GM21825 (cell line): ENCODE results near the gene CFD.
"Not testable (repeated sequence)": the region's sequence is repeated elsewhere in the genome, so short reads cannot be mapped to it uniquely, and the experiment has no call there.

Source experiments
- ATAC-seq: cut with Tn5 transposase; IDR thresholded peaks from one replicate; pipeline ENCODE4 v1.9.1; 2021; ENCODE audit warnings: mild to moderate bottlenecking, moderate library complexity; ENCODE audit not compliant: unreplicated experiment

Gene CFD

DNA sequence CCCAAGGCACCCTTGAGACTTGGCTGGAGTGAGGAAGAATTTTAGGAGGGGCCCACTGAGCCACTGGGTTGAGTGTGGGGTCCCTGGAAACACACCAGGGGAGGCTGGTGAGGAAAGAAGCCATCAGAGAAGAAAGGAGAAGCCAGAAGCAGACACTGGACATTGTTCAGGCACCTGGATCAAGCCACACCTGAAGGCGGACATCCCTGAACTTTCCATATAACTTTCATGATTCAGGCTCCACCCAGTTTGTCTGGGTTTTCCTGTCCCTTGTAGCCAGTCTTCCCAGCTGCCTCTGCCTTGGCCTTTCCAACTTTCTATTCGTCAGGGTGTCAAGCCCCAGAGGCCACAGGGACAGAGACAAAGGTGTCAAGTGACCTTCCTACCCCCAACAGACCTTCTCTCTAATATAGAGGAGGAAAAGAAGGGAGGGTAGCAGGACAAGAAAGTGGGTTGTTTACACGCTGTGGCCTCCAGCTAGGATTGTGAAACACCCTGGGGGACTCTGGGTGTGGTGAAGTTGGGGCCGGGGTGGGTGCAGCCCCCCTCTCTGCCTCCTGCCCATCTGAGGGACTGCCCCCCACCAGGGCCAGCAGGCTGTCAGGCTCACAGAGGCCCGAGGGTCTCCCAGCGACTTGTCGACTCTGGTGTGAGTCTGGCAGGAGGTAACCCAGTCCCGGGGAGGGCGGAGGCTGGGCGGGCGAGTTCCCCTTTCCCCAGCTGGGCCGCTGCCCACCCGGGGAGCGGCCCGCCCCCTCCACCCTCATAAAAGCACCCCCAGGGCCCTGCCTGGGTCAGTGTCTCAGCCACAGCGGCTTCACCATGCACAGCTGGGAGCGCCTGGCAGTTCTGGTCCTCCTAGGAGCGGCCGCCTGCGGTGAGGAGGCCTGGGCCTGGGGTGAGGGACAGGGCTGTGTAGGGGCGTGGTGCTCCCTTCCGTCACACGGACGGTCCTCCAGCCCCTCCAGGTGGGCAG is at the start of gene CFD:
Gene CFD (plus strand): TSS at position 797 of the 976 bp plus-strand sequence. CDS start 26 bp downstream, at position 823.
- ATAC-seq = no peak

DNA sequence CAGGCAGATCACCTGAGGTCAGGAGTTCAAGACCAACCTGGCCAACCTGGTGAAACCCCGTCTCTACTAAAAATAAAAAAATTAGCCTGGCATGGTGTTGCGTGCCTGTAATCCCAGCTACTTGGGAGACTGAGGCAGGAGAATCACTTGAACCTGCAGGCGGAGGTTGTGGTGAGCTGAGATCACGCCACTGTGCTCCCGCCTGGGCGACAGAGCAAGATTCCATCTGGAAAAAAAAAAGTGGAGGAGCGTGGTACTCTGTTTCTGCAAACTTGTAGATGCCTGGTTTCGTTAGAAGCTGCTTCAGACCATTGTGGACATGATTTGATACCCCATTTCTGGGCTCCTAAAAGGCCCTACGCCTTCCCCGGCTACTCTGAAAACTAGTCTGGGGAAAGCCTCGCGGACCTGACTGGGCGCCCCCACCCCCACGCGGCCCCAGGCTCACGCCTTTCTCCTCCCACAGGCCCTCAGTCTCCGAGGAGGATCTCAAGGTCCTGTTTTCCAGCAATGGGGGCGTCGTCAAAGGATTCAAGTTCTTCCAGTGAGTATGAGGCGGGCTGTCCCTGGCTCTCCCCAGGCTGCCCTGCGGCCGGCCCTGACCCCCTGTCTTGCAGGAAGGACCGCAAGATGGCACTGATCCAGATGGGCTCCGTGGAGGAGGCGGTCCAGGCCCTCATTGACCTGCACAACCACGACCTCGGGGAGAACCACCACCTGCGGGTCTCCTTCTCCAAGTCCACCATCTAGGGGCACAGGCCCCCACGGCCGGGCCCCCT is 49.2 kb upstream of the CFD start:
- ATAC-seq = no peak

DNA sequence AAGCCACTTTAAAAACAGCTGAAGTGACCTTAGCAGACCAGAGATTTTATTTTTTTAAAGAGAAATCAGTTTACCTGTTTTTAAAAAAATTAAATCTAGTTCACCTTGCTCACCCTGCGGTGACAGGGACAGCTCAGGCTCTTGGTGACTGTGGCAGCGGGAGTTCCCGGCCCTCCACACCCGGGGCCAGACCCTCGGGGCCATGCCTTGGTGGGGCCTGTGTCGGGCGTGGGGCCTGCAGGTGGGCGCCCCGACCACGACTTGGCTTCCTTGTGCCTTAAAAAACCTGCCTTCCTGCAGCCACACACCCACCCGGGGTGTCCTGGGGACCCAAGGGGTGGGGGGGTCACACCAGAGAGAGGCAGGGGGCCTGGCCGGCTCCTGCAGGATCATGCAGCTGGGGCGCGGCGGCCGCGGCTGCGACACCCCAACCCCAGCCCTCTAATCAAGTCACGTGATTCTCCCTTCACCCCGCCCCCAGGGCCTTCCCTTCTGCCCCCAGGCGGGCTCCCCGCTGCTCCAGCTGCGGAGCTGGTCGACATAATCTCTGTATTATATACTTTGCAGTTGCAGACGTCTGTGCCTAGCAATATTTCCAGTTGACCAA is 48.5 kb upstream of the CFD start:
- no peak for ATAC-seq

DNA sequence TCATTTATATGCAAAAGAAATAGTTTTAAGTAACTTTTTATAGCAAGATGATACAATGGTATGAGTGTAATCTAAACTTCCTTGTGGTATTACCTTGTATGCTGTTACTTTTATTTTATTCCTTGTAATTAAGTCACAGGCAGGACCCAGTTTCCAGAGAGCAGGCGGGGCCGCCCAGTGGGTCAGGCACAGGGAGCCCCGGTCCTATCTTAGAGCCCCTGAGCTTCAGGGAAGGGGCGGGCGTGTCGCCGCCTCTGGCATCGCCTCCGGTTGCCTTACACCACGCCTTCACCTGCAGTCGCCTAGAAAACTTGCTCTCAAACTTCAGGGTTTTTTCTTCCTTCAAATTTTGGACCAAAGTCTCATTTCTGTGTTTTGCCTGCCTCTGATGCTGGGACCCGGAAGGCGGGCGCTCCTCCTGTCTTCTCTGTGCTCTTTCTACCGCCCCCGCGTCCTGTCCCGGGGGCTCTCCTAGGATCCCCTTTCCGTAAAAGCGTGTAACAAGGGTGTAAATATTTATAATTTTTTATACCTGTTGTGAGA is 47.9 kb upstream of the CFD start:
- ATAC-seq = no peak

DNA sequence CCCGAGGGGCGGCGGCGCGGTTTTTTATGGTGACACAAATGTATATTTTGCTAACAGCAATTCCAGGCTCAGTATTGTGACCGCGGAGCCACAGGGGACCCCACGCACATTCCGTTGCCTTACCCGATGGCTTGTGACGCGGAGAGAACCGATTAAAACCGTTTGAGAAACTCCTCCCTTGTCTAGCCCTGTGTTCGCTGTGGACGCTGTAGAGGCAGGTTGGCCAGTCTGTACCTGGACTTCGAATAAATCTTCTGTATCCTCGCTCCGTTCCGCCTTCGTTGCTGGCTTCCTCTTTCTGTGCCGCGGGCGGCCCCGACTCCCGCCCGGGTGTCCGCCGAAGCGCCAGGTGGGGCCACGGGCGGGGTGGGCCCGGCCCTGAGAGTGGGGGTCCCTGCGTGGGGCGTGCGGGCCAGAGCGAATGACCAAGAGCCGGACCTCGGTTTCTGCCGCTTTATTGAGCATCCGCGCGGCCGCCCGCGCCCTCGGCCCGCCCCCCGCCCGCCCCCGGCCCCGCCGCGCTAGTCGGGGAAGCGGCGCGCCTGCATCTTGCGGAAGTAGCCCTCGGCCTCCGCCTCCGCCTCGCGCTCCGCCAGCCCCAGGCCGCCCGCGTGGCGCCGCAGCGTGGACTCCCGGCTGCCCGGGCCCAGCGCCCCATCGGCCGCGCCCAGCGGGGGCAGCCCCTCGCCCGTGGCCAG is 47.3 kb upstream of the CFD start:
- no peak for ATAC-seq

DNA sequence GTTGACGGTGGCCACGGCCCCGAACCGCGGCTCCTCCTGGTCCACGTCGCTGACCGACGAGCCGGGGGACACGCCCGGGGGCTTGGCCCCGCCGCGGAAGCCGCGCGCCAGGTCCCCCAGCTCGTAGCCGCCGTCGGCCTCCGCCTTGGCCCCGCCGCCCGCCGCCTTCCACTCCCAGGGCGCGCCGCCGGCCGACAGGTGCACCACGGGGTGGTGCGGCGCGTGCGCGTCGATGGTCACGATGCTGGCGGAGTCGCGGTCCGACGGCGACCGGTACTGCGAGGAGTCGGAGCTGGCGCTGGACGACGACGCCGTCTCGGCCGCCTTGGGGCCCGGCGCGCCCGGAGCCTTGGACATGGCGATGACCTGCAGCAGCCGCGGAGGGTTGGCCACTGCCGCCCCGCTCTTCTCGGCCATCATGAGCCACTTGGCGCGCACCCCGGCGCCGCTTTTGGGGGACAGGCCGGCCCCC is 46.7 kb upstream of the CFD start:
- ATAC-seq = no peak

DNA sequence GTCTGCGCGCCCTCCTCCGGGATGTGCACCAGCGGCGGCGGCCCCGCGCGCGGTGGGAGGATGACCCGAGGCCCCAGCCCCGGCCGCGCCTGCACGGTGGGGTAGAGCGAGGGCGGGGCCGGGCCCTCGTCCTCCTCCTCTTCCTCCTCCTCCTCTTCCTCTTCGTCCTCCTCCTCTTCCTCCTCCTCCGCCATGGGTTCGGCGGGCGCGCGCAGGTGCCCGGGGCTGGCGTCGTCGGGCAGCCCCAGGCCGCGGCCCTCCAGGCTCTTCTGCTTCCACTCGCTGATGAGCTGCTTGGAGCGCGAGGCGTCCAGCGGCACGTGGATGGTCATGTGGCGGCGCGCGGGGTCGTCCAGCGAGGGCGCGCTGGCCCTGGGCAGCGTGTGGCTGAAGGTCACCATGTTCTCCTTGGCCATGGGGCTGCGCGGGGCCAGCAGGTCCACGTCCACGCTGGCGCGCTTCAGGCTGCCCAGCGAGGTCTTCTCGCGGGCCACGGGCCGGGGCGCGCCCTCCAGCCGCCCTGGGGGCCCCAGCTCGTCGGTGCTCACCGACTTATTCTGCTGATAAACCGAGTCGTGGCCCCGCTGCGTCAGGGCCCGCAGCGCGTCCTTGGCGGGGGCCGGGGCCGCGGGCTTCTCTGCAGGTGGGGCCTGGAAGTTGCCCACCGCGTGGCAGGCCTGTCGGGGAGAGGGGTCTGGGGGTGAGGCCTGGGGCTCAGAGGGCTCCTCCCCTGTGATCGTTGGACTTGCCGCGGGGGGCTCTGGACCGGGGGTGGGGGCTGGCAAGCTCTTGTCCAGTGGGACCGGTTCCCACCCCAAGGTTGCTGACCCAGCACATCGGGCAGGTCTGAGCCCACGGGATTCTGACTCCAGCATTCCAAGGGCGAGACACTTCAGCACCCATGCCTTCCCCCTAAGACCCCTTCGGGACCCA is 46.0 kb upstream of the CFD start:
- ATAC-seq = no peak

DNA sequence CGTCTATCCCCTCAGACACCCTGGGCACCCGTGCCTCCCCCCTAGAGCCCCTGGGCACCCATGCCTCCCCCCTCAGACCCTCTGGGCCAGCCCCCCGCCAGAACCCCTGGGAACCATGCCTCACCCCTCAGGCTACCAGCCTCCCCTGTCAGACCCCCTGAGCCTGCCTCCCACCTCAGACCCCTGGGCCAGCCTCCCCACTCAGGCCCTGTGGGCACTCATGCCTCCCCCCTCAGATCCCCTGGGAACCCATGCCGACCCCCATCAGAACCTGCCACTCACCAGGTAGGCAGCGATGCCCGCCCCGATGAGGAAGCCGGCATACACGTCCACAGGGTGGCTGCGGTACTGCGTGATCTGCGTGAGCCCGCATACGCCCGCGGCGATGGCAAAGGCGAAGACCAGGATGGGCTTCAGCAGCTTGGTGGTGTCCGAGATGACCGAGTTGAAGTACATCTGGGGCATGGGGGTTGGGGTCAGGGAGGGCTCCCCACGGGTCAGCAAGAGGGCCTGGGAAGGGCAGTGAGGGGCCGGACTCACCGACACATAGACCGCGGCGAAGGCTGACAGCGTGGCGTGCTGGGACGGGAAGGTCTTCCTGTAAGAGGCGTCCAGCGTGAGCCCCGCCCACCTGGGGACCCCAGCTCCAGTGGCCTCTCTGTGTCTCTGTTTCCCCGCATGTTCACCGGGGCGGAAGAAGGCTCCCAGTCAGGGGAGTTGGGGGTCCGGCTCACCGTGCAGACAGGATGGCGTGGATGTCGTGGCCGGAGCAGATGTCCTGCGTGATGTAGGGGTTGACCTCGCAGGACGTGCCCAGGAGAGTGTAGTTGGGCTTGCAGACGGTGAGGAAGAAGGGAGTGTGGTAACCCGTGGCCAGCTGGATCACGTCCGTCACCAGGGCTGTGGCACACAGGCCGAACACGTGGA is 45.0 kb upstream of the CFD start:
- ATAC-seq = no peak

DNA sequence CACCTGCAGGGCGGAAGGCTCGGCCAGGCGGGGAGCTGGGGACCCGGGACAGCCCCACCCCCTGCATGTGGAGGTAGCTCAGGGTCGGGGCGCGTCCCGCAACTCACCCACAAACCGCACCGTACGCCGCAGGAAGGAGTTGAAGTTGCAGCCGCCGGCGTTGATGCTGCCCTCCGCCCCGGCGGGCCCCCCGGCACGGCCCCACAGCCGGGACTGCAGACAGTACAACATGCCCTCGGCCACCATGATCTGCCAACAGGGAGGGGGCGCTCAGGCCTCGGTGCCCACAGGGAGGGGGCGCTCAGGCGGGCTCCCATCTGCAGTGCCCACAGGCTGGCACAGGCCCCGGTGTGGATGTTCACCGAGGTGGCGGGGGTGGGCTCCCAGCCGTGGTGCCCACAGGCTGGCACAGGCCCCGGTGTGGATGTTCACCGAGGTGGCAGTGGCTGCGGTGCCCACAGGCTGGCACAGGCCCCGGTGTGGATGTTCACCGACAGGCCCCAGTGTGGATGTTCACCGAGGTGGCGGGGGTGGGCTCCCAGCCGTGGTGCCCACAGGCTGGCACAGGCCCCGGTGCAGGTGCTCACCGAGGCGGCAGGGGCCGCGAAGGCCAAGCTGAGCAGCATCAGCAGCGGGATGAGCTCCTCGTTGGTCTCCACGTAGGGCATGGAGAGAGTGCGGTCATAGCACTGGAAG is 44.2 kb upstream of the CFD start:
- ATAC-seq = no peak

DNA sequence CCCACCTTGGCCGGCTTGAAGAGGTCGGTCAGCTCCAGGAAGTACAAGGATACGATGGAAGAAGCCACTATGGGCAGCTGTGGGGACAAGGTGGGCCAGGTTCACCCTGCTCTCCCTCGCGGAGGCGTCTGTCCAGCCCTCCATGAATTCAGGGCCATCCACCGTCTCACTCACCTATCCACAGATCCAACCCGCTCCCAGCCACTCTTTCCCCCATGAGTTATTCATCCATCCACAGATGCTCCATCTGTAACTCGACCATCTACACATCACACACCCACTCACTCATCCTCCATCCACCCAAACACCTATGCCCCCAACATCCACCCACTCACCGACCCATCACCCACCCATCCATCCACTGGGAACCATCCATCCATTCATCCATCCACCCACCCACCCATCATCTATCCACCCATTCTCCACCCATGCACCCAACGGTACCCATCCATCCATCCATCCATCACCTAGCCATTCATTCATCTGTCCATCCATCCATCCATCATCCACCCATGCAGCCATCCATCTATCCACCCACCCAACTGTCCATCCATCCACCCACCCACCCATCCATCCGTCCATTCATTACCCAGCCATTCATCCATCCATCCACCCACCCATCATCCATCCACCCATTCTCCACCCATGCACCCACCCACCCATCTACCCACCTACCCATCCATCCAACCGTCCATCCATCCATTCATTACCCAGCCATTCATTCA is 43.5 kb upstream of the CFD start:
- ATAC-seq = no peak

DNA sequence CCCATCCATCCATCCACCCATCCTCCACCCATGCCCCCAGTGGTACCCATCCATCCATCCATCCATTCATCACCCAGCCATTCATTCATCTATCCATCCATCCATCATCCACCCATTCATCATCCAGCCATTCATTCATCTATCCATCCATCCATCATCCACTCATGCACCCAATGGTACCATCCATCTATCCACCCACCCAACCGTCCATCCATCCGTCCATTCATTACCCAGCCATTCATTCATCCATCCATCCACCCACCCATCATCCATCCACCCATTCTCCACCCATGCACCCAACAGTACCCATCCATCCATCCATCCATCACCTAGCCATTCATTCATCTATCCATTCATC is 43.0 kb upstream of the CFD start:
- no peak for ATAC-seq

DNA sequence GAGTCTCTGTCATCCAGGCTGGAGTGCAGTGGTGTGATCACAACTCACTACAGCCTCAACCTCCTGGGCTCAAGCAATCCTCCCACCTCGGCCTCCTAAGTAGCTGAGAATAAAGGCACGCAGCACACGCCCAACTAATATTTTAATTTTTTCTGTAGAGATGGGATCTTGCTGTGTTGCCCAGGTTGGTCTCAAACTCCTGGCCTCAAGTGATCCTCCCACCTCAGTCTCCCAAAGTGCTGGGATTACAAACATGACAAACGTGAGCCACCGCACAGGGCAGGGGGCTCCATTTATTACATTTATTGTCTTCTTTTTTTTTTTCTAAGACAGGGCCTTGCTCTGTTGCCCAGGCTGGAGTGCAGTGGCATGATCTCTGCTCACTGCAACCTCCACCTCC is 39.3 kb upstream of the CFD start:
- not testable (repeated sequence) for ATAC-seq

DNA sequence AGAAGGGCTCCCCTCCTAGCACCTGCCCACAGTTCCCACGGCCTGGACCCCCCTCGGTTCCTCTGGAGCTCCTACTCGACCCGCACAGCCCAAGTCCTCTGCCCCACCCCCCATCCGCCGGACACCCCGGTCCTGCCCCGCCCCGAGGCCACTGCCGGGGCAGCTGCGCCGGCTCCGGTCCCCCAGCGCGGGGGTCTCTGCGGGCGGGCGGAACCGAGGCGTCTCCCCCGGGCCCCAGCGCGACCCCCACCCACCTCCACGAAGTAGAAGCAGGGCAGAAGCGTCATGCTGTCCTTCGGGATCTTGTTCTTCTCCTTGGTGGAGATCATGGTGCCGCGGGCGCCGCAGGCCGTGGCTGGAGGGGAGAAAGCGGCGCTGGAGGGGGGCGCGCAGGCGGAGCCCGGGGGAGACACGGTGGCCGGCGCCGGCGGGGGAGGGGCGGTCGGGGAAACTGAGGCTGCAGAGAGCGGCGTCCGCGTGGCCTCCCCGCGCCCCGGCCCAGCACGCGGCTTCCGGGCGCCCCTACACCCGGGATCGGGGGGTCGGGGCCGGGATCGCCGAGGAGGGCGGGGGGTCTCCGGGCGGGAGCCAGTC is 38.1 kb upstream of the CFD start:
- no peak for ATAC-seq

DNA sequence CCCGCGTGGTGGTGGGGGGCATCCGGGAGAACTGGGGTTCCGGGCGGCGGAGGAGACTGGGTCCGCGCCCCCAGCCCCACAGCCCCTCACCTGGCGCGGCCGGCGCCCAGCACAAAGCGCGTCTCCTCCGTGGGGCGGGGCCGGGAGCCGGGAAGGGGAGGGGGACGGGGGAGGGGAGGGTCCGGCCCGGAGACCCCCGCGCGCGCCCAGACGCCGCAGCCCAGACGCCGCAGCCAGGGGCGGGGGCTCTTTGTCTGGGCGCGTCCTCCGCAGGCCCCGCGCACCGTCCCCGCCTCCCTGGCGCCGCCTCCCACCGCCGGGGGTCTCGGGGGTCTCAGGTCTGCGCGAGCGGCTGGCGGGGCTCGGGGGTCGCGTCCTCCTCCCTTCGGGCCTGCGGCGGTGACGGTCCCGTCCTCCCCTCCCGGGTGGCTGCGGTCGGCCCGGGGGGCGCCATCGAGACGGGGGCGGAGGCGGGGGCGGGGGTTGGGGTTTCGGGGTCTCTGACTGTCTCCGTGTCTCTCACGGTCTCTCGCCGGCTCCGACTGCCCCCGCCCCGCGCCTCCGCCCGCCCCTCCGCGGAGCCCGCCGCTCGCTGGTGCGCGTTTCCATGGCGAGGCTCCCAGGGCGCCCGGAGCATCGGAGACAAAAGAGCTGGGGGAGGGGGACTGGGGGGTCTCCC is 37.5 kb upstream of the CFD start, which contains the start of gene PLPPR3:
Gene PLPPR3 (minus strand): TSS at position 131 of the 679 bp plus-strand sequence. CDS start 396 bp downstream, outside the sequence.
- no peak for ATAC-seq

DNA sequence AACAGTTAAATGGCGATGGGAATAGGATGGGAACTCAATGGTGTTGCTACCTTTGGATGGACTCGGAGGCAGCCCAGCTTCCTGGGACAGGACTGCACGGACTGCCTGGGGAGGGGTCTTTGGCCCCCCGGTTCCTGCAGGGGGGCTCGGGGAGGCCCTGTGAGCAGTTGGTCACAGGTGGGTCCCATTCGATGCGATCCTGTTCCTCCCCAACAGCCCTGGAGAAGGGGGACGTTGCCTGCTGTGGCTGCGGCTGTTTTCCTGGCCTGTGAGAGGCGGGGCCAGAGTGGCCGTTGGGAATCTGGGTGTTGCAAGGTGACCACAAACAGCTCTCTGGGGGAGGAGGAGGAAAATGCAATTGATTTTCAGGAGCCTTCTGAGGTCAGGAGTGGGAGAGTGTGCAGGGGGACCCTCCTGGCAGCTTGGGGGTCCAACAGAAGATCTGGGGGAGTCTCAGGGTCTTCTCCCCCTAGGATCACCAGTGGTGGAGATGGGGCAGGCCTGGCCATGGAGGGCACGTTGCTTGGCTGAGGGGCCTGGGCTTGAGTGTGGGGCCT is 35.8 kb upstream of the CFD start:
- no peak for ATAC-seq

DNA sequence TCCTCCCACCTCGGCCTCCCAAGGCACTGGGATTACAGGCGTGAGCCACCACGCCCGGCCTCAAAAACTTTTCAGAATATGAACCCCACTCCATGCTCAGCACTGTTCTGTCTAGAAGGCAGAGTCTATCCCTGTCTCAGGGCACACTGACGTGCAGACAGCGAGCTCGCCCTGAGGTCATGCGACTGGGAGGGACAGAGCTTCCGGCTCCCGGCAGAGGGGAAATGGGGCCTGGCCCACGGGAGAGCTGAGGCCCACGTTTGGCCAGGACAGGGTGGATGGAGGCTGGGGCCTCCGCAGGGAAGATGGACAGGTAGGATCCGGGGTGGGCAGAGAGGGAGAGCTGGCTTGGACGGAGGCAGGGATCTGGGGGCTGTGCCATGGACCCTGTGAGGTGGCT is 34.6 kb upstream of the CFD start:
- no peak for ATAC-seq
